Stimulated activated naive CD8-positive, alpha-beta T cell treated with anti-CD3 and anti-CD28 coated beads, Interleukin-15, Interleukin-2, amounts not matched to agents 100 U/mL and 50 U/mL, for 24 hours (primary cell): Measurements from ENCODE around the gene GPR15.
"Not testable (repeated sequence)": the region's sequence is repeated elsewhere in the genome, so short reads cannot be mapped to it uniquely, and the experiment has no call there.

Source experiments
- ATAC-seq: fragments of 150-1000 bp; cut with Tn5 transposase; one replicate; pipeline ENCODE4 v1.10.0; 2021
- DNase-seq: peaks from one replicate; pipeline ENCODE4 v3.0.0; 2021

The GPR15 gene

DNA sequence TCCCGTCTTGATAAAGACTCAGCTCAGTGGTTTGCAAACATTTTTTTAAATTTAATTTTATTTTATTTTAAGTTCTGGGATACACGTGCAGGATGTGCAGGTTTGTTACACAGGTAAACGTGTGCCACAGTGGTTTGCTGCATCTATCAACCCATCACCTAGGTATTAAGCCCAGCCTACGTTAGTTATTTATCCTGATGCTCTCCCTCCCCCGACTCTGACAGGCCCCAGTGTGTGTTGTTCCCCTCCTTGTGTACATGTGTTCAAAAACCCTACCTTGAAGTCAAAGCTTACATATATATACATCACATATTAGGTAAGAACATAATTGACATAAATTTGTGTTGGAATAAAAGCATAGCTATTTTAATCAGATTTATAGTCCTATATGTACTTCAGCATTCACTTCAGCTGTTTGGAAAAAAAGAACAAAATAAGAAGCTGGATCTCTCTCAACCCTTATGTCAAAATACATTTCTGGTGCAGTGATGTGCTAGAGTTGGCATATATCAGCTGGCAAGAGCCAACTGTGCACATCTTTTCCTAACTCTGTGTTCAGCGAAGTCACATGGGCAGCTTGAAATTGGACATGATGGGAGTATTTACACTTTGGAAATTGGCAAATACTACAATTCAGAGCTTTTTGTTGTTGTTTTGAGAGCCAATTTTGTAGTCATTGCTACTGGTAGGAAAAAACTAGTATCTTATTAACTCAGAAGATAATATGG lies 26.5 kb downstream of the GPR15 start:
- no peak for DNase-seq
- no peak for ATAC-seq

GRCh38 chr3:98559769-98560168 lies 28.0 kb downstream of the GPR15 start:
- not testable (repeated sequence) for DNase-seq, ATAC-seq

DNA sequence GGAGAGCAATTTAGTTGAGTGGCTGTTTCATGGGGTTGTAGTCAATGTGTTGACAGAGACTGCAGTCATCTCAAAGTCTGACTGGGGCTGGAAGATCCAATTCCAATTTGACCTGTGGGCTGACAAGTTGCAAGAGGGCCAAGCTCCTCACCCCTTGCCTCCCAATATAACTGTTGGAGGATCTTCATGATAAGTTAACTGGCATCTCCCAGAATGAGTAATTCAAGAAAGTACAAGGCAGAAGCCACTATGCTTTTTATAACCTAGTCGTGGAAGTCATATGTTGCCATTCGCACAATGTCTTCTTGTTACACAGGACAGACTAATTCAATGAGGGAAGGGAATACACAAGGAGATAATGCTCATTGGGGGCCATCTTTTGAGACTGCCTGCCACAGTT lies 29.1 kb downstream of the GPR15 start:
- ATAC-seq (no peak), DNase-seq (no peak)

DNA sequence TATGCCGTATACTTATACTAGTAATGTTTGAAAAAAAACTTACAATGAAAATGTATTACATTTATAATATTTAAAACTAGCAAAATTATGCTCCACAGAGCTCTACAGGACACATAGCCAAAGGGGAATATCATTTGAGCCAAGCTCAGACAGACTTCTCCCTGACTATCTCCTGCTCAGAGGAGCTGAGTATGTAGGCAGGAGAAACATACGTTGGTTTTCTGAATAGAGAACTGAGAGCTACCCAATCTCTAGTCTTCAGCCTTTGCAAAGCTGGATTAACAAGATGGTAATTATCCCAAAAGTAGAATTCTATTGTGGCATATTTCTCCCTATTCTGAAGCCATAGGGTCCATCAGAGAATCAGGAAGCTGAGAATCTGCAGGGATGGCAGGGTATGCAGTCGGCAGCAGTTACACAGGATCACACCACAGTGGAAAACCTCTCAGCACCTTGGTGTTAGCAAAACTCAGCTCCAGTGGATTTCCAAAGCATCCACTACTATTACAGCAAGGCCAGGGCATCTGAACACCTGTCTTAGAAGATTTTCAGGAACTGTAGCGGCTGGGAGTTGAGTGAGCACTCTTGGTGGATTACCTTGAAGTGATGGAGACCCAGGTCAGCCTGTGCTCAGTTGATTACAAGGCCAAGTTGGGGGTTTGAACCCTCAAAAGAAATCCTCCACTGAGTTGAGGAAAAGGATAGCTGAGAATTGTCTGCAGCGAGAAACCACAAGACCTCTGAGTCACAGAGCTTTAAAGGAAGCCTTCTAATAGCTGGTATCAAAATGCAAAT lies 30.1 kb downstream of the GPR15 start:
- ATAC-seq, result no peak
- no peak for DNase-seq

DNA sequence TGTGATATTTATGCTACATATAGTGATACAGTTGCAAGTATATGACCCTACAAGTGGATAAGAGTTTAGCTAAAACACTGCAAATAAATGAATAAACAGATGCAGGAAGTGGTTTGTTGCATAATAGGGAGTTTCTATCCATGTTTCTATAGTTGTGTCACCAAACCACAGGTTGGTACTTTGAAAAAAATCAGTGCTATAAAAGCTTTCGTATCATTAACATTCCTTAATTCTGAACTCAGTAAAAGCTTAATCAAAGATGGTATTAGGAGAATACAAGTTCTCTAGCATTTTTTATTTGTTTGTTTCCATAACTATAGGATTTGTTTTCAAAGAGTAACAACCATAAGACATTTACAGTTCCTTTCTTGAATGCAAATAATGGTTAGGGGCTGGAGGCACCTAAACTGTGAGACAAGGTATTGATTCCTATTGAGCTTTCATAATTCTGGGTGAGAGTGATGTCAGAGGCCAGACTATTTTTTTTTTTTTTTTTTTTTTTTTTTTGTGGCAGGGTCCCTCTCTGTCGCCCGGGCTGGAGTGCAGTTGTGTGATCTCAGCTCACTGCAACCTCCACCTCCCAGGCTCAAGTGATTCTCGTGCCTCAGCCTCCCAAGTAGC lies 32.0 kb downstream of the GPR15 start:
- no peak for DNase-seq
- ATAC-seq, result peak; percentile 15

DNA sequence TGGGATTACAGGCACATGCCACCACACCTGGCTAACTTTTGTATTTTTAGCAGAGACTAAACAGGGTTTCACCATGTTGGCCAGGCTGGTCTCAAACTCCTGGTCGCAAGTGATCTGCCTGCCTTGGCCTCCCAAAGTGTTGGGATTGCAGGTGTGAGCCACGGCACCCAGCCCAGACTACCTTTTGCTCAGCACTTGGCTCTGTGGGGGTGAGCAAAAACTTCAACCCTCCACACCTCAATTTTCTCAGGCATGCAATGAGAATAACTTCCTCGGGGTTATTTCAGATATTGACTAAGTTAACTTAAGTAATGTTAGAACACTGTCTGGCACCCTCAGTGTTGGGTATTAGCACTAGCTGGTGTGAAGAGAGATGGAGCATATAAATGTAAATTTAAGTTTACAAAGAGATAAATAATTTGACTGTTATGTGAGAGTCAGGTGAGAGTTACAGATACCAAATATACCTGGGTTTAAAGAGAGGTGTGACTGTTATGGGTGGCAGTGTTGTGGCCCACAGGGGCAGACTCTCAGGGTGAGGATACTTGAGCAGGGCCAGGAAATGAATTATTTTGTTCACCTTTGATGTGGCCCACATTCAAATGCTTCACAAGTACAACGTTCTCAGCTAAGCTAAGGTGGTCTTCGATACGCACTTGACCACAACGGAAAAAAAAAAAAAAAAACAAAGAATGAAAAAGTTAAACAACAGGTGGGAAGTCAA lies 32.7 kb downstream of the GPR15 start:
- DNase-seq, result no peak
- peak; percentile 51 for ATAC-seq

GRCh38 chr3:98565237-98565643 lies 33.5 kb downstream of the GPR15 start:
- peak; percentile 67 for ATAC-seq
- DNase-seq, result no peak

GRCh38 chr3:98565843-98566242 lies 34.1 kb downstream of the GPR15 start:
- no peak for DNase-seq
- ATAC-seq, result no peak

- peak; percentile 54 for ATAC-seq
- DNase-seq, result peak; percentile 27
Measured at GRCh38 chr3:98567666-98568270, 36.0 kb downstream of the GPR15 start.

DNA sequence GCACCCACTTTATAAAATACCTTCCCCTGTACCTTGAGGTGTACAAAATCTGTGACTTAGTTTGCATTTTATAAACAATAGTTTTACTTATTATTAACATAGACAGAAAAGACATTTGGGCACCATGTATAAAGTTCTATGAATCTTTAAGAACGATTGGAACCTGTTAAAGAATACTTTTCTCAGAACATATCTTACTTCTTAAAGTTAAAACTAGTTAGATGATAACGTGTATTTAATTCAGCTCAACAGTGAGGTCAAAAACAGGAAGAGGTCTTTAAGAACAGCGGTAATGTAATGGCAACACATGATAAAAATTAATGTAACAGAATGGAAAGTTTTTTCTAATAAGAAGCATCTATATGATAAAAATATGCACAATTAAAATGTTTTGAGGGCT lies 36.6 kb downstream of the GPR15 start:
- DNase-seq (no peak), ATAC-seq (no peak)

DNA sequence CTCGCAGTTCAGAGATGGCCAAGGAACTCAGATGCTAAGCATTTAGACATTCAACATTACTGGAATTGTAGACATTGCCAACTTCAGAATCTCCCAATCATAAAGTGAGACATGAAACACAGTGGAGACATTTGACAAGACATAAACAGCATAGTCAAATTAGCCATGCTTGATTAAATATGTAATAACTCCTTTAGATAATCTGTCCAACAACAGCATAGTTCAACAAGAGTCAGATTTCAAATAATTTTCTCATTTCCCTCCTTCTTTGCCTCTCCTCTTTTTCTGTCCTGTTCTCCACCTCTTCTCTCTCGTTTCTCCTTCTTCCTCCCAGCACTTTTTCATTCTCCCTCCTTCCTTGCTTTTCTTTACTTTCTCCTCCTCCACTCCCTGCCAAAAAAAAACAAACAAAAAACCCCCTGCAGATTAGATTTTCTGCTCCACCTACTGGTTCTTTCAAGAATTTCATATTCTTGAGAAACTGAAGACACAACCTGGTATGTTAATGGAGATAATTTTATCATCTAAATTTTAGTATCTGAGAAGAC lies 41.5 kb downstream of the GPR15 start:
- DNase-seq (no peak), ATAC-seq (no peak)

GRCh38 chr3:98574132-98574531 lies 42.4 kb downstream of the GPR15 start:
- DNase-seq, result no peak
- peak; percentile 75 for ATAC-seq

- no peak for DNase-seq
- peak; percentile 26 for ATAC-seq
Measured at GRCh38 chr3:98577178-98577895, 45.6 kb downstream of the GPR15 start.

- DNase-seq, result no peak
- no peak for ATAC-seq
Measured at GRCh38 chr3:98580401-98581386, 48.9 kb downstream of the GPR15 start.

DNA sequence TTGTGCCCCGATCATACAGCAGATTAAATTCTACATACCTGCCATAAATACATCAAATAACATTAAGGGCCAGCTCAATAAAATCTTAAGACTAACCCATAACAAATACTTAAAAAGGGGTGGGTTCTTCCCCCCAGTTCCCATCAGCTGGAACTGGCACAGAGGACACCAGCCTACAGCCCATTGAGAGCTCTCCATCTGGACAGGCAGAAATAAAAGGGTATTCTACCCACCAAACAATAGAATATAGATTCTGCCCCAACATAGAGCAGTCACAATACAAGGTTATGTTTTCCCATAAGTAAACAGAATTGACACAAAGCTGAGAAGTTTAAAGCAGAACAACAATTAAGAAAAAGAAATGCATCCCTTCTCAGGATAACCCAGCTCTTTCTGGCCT lies 49.7 kb downstream of the GPR15 start:
- ATAC-seq (no peak), DNase-seq (no peak)

GRCh38 chr3:98582042-98582441 lies 50.3 kb downstream of the GPR15 start:
- DNase-seq, result no peak
- ATAC-seq, result no peak

DNA sequence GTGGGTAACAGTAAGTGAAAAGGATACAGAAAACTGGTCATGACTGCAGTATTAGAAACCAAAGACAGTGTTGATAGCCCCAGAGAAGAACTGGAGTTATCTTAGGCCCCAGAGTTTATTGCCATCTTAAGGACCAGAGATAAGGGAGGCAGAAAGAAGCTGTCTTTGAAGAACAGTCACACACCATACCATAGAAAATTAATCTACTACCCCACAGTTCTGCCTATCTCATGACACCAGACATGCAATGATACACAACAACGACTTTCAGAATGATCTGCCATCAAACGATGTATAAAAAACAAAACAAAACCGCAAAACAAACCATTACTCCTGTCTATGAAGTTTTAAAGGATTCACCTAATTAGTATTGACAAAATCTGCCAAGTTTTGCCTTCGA lies 52.0 kb downstream of the GPR15 start:
- no peak for ATAC-seq
- no peak for DNase-seq
